Measurements from ENCODE around the gene PLSCR1.

PLSCR1 gene

GRCh38 chr3:146505516-146505915 is 38.9 kb downstream of the PLSCR1 start:
- no peak for DNase-seq (ENCODE audit: low read depth, low spot score)
- no peak for TF ChIP-seq CTCF (IDR thresholded peaks at IDR 0.05; ENCODE audit: insufficient read depth, low read length, missing control alignments)
- ChIA-PET POLR2A (no interaction called here), CTCF (no interaction called here)
- H3K4me3 ChIP-seq (ENCODE audit: low read depth, low read length), result no peak overlapping the region

- DNase-seq (ENCODE audit: low read depth, low spot score), result no peak
- TF ChIP-seq CTCF (IDR thresholded peaks at IDR 0.05; ENCODE audit: insufficient read depth, low read length, missing control alignments), result no peak
- ChIA-PET CTCF (interaction anchor here (1.0 kb wide), 1 partner anchor 12 kb away, joined by 4 read pairs; no protein-coding TSS in a partner anchor), POLR2A (no interaction called here)
- no peak overlapping the region for H3K4me3 ChIP-seq (ENCODE audit: low read depth, low read length)
These were observed 39.8 kb downstream of the PLSCR1 start for GRCh38 chr3:146504498-146505197.

GRCh38 chr3:146503461-146504202 is 40.8 kb downstream of the PLSCR1 start:
- POLR2A ChIA-PET, result no interaction called here
- H3K4me3 ChIP-seq (ENCODE audit: low read depth, low read length), result no peak overlapping the region
- CTCF ChIA-PET, result interaction anchor here (1.0 kb wide), 1 partner anchor 11 kb away, joined by 4 read pairs; no protein-coding TSS in a partner anchor
- peak; percentile 74 for DNase-seq (ENCODE audit: low read depth, low spot score)
- TF ChIP-seq CTCF (IDR thresholded peaks at IDR 0.05; ENCODE audit: insufficient read depth, low read length, missing control alignments), result no peak

- TF ChIP-seq CTCF (IDR thresholded peaks at IDR 0.05; ENCODE audit: insufficient read depth, low read length, missing control alignments), result no peak
- ChIA-PET POLR2A (no interaction called here), CTCF (no interaction called here)
- no peak for DNase-seq (ENCODE audit: low read depth, low spot score)
- no peak overlapping the region for H3K4me3 ChIP-seq (ENCODE audit: low read depth, low read length)
These were observed 41.4 kb downstream of the PLSCR1 start for GRCh38 chr3:146502887-146503460.

- TF ChIP-seq CTCF (IDR thresholded peaks at IDR 0.05; ENCODE audit: insufficient read depth, low read length, missing control alignments), result no peak
- no peak for DNase-seq (ENCODE audit: low read depth, low spot score)
- POLR2A ChIA-PET, result no interaction called here
- CTCF ChIA-PET, result no interaction called here
- no peak overlapping the region for H3K4me3 ChIP-seq (ENCODE audit: low read depth, low read length)
These were observed 42.7 kb downstream of the PLSCR1 start for GRCh38 chr3:146501752-146502151.

GRCh38 chr3:146499701-146500100 is 44.7 kb downstream of the PLSCR1 start:
- CTCF ChIA-PET, result no interaction called here
- no peak overlapping the region for H3K4me3 ChIP-seq (ENCODE audit: low read depth, low read length)

More at GRCh38 chr3:146499701-146500100, 44.7 kb downstream of the PLSCR1 start:
- POLR2A ChIA-PET, result no interaction called here
- TF ChIP-seq CTCF (IDR thresholded peaks at IDR 0.05; ENCODE audit: insufficient read depth, low read length, missing control alignments), result no peak
- DNase-seq (ENCODE audit: low read depth, low spot score), result no peak

Measured in AG04449 (cell line).